GM18867 (cell line): ENCODE data around the gene PLXNA4.

ENCODE experiments used
- ATAC-seq: cut with Tn5 transposase; IDR thresholded peaks from one replicate; pipeline ENCODE4 v1.9.1; 2021; ENCODE audit warnings: mild to moderate bottlenecking, moderate library complexity; ENCODE audit not compliant: unreplicated experiment

PLXNA4 gene

GRCh38 chr7:132336797-132337196, 239.5 kb downstream of the PLXNA4 start:
- no peak for ATAC-seq

GRCh38 chr7:132333301-132333700, 243.0 kb downstream of the PLXNA4 start:
- ATAC-seq, result no peak

GRCh38 chr7:132328760-132329159, 247.5 kb downstream of the PLXNA4 start:
- ATAC-seq, result no peak

- ATAC-seq, result no peak
Measured at GRCh38 chr7:132328047-132328620, 248.1 kb downstream of the PLXNA4 start.

- no peak for ATAC-seq
Measured at GRCh38 chr7:132326878-132327589, 249.2 kb downstream of the PLXNA4 start.

GRCh38 chr7:132322970-132323369, 253.3 kb downstream of the PLXNA4 start:
- ATAC-seq, result no peak

GRCh38 chr7:132321387-132321786, 254.9 kb downstream of the PLXNA4 start:
- ATAC-seq, result no peak

- ATAC-seq, result no peak
Measured at GRCh38 chr7:132319481-132319880, 256.8 kb downstream of the PLXNA4 start.

GRCh38 chr7:132318352-132319318, 257.6 kb downstream of the PLXNA4 start:
- ATAC-seq, result peak; percentile 96

GRCh38 chr7:132317701-132318351, 258.4 kb downstream of the PLXNA4 start:
- ATAC-seq, result no peak

GRCh38 chr7:132312531-132313055, 263.7 kb downstream of the PLXNA4 start:
- ATAC-seq, result no peak

GRCh38 chr7:132311733-132312132, 264.5 kb downstream of the PLXNA4 start:
- no peak for ATAC-seq

GRCh38 chr7:132309102-132309805, 267.0 kb downstream of the PLXNA4 start:
- ATAC-seq, result no peak

- no peak for ATAC-seq
Measured at GRCh38 chr7:132307465-132307864, 268.8 kb downstream of the PLXNA4 start.

- no peak for ATAC-seq
Measured at GRCh38 chr7:132300599-132301277, 275.5 kb downstream of the PLXNA4 start.

GRCh38 chr7:132298790-132299189, 277.5 kb downstream of the PLXNA4 start:
- no peak for ATAC-seq

GRCh38 chr7:132296820-132297219, 279.4 kb downstream of the PLXNA4 start:
- ATAC-seq, result no peak

GRCh38 chr7:132295175-132295574, 281.1 kb downstream of the PLXNA4 start:
- no peak for ATAC-seq

GRCh38 chr7:132292803-132293202, 283.5 kb downstream of the PLXNA4 start:
- no peak for ATAC-seq

- ATAC-seq, result no peak
Measured at GRCh38 chr7:132291481-132291880, 284.8 kb downstream of the PLXNA4 start.
